Cerebellar nuclear complex (tissue), 1 donor: ENCODE results near the gene SPDYE6.
"Not testable (repeated sequence)": the region's sequence is repeated elsewhere in the genome, so short reads cannot be mapped to it uniquely, and the experiment has no call there.

ENCODE experiments used
- DNase-seq, 2 experiments: peaks; one replicate each; lab custom pipeline; 2025; lab: John Stamatoyannopoulos, UW

The SPDYE6 gene

GRCh38 chr7:102317231-102318059, 38.8 kb downstream of the SPDYE6 start:
- no peak for DNase-seq

- no peak for DNase-seq
Observed at GRCh38 chr7:102313997-102314780, 42.1 kb downstream of the SPDYE6 start.

- no peak for DNase-seq
Observed at GRCh38 chr7:102312317-102312716, 43.9 kb downstream of the SPDYE6 start.

- DNase-seq, result no peak
Observed at GRCh38 chr7:102310414-102310815, 45.8 kb downstream of the SPDYE6 start.

GRCh38 chr7:102306916-102307677, 49.1 kb downstream of the SPDYE6 start:
- DNase-seq, result no peak

GRCh38 chr7:102305414-102306268, 50.6 kb downstream of the SPDYE6 start:
- DNase-seq, result no peak

GRCh38 chr7:102304668-102305067, 51.6 kb downstream of the SPDYE6 start:
- no peak for DNase-seq

- DNase-seq, result no peak
Observed at GRCh38 chr7:102303669-102304422, 52.4 kb downstream of the SPDYE6 start.

- DNase-seq, result no peak
Observed at GRCh38 chr7:102302025-102302424, 54.2 kb downstream of the SPDYE6 start.

- DNase-seq, result not testable (repeated sequence)
Observed at GRCh38 chr7:102301367-102301766, 54.9 kb downstream of the SPDYE6 start.

- DNase-seq, result no peak
Observed at GRCh38 chr7:102300643-102301221, 55.5 kb downstream of the SPDYE6 start.

- DNase-seq, result no peak
Observed at GRCh38 chr7:102297487-102298218, 58.6 kb downstream of the SPDYE6 start.

GRCh38 chr7:102296514-102296913, 59.7 kb downstream of the SPDYE6 start:
- no peak for DNase-seq

GRCh38 chr7:102296179-102296438, 60.1 kb downstream of the SPDYE6 start:
- DNase-seq, result no peak
